ENCODE data around the gene GPR78.

GPR78 gene

GRCh38 chr4:8587469-8588195 is 7.4 kb downstream of the GPR78 start:
- DNase-seq, result no peak

GRCh38 chr4:8588196-8588470 is 7.9 kb downstream of the GPR78 start:
- no peak for DNase-seq

GRCh38 chr4:8589336-8589735 is 9.1 kb downstream of the GPR78 start:
- no peak for DNase-seq

GRCh38 chr4:8589823-8590545 is 9.8 kb downstream of the GPR78 start:
- no peak for DNase-seq

- DNase-seq, result no peak
Observed at GRCh38 chr4:8590546-8590880, 10.3 kb downstream of the GPR78 start.

GRCh38 chr4:8591114-8591513 is 10.9 kb downstream of the GPR78 start:
- no peak for DNase-seq

- no peak for DNase-seq
Observed at GRCh38 chr4:8591626-8592365, 11.6 kb downstream of the GPR78 start.

GRCh38 chr4:8592366-8593263 is 12.4 kb downstream of the GPR78 start, which contains the start of gene CPZ:
Gene CPZ, plus strand, starts transcription at chr4:8592765. Its CDS starts 69 bp downstream, at chr4:8592834.
- DNase-seq, result no peak

- DNase-seq, result no peak
Observed at GRCh38 chr4:8593264-8594096, 13.3 kb downstream of the GPR78 start.

GRCh38 chr4:8594097-8595038 is 14.2 kb downstream of the GPR78 start:
- DNase-seq, result peak; percentile 84

- no peak for DNase-seq
Observed at GRCh38 chr4:8595237-8596087, 15.3 kb downstream of the GPR78 start.

- no peak for DNase-seq
Observed at GRCh38 chr4:8596891-8597290, 16.7 kb downstream of the GPR78 start.

GRCh38 chr4:8597319-8597718 is 17.1 kb downstream of the GPR78 start:
- no peak for DNase-seq

- DNase-seq, result no peak
Observed at GRCh38 chr4:8597791-8598190, 17.6 kb downstream of the GPR78 start.

GRCh38 chr4:8598391-8599090 is 18.3 kb downstream of the GPR78 start:
- DNase-seq, result no peak

- no peak for DNase-seq
Observed at GRCh38 chr4:8599091-8599460, 18.9 kb downstream of the GPR78 start.

- DNase-seq, result no peak
Observed at GRCh38 chr4:8599657-8600056, 19.5 kb downstream of the GPR78 start.

- DNase-seq, result no peak
Observed at GRCh38 chr4:8600266-8600665, 20.1 kb downstream of the GPR78 start.

- no peak for DNase-seq
Observed at GRCh38 chr4:8600686-8601085, 20.5 kb downstream of the GPR78 start.
